ENCODE measurements around the gene MTHFR.

MTHFR gene

DNA sequence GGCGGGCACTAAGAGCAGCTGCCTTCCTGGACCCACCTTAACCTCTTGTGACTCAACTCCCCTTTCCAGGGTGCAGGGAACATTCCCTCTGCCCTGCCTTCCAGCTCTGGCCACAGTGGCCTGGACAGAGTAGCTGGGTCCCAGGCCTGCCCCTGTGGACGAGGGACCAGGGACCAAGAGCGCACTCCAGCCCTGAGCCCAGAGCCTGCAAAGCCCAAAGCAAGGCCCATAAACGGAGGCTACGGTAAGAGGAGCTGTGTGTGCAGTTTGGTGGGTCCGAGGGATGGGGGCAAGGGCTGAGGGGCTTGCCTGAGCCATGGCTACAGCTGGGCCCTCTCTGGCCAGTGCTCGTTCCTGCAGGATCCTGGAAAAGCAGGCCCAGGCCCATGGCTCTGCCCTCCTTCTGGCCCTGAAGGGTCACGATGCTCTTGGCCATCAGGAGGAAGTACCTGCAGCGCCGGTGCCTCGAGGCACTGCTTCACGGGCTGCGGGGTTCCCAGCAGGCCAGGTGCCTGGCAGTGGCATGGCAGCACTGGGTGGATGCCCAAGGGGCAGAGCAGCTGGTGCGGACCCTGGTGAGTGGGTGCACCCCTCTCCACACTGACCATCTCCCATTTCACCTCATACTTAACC lies 17.8 kb downstream of the MTHFR start:
- ATAC-seq, result no peak
- TF ChIP-seq ZFP3 (CRISPR knock-in tag; IDR thresholded peaks at IDR 0.05) (no peak), OSR1 (CRISPR knock-in tag; IDR thresholded peaks at IDR 0.05) (no peak), ZNF565 (CRISPR knock-in tag; conservative IDR thresholded peaks at IDR 0.05; ENCODE audit: low read depth) (no peak), ZNF70 (CRISPR knock-in tag; IDR thresholded peaks at IDR 0.05) (no peak), CSDC2 (CRISPR knock-in tag; IDR thresholded peaks at IDR 0.05) (no peak), GLIS3 (CRISPR knock-in tag; IDR thresholded peaks at IDR 0.05) (no peak), ZFP30 (CRISPR knock-in tag; IDR thresholded peaks at IDR 0.05) (no peak), ZNF8 (CRISPR knock-in tag; IDR thresholded peaks at IDR 0.05) (no peak), ESRRG (CRISPR knock-in tag; IDR thresholded peaks at IDR 0.05) (no peak), BACH2 (CRISPR knock-in tag; IDR thresholded peaks at IDR 0.05; ENCODE audit: borderline replicate concordance) (no peak), ZC3H10 (CRISPR knock-in tag; IDR thresholded peaks at IDR 0.05) (no peak), ARNTL (CRISPR knock-in tag; IDR thresholded peaks at IDR 0.05; ENCODE audit: borderline replicate concordance, low read depth) (no peak), TCF4 (CRISPR knock-in tag; IDR thresholded peaks at IDR 0.05; ENCODE audit: borderline replicate concordance) (no peak), SNAI2 (CRISPR knock-in tag; IDR thresholded peaks at IDR 0.05) (no peak)
- TF ChIP-seq, protein P1, sequence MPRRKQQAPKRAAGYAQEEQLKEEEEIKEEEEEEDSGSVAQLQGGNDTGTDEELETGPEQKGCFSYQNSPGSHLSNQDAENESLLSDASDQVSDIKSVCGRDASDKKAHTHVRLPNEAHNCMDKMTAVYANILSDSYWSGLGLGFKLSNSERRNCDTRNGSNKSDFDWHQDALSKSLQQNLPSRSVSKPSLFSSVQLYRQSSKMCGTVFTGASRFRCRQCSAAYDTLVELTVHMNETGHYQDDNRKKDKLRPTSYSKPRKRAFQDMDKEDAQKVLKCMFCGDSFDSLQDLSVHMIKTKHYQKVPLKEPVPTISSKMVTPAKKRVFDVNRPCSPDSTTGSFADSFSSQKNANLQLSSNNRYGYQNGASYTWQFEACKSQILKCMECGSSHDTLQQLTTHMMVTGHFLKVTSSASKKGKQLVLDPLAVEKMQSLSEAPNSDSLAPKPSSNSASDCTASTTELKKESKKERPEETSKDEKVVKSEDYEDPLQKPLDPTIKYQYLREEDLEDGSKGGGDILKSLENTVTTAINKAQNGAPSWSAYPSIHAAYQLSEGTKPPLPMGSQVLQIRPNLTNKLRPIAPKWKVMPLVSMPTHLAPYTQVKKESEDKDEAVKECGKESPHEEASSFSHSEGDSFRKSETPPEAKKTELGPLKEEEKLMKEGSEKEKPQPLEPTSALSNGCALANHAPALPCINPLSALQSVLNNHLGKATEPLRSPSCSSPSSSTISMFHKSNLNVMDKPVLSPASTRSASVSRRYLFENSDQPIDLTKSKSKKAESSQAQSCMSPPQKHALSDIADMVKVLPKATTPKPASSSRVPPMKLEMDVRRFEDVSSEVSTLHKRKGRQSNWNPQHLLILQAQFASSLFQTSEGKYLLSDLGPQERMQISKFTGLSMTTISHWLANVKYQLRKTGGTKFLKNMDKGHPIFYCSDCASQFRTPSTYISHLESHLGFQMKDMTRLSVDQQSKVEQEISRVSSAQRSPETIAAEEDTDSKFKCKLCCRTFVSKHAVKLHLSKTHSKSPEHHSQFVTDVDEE (CRISPR knock-in tag; IDR thresholded peaks at IDR 0.05), result no peak
- TF ChIP-seq, protein P2, sequence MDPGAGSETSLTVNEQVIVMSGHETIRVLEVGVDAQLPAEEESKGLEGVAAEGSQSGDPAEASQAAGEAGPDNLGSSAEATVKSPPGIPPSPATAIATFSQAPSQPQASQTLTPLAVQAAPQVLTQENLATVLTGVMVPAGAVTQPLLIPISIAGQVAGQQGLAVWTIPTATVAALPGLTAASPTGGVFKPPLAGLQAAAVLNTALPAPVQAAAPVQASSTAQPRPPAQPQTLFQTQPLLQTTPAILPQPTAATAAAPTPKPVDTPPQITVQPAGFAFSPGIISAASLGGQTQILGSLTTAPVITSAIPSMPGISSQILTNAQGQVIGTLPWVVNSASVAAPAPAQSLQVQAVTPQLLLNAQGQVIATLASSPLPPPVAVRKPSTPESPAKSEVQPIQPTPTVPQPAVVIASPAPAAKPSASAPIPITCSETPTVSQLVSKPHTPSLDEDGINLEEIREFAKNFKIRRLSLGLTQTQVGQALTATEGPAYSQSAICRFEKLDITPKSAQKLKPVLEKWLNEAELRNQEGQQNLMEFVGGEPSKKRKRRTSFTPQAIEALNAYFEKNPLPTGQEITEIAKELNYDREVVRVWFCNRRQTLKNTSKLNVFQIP (CRISPR knock-in tag; IDR thresholded peaks at IDR 0.05; ENCODE audit: borderline replicate concordance, low read depth), result no peak
- TF ChIP-seq, protein P3, sequence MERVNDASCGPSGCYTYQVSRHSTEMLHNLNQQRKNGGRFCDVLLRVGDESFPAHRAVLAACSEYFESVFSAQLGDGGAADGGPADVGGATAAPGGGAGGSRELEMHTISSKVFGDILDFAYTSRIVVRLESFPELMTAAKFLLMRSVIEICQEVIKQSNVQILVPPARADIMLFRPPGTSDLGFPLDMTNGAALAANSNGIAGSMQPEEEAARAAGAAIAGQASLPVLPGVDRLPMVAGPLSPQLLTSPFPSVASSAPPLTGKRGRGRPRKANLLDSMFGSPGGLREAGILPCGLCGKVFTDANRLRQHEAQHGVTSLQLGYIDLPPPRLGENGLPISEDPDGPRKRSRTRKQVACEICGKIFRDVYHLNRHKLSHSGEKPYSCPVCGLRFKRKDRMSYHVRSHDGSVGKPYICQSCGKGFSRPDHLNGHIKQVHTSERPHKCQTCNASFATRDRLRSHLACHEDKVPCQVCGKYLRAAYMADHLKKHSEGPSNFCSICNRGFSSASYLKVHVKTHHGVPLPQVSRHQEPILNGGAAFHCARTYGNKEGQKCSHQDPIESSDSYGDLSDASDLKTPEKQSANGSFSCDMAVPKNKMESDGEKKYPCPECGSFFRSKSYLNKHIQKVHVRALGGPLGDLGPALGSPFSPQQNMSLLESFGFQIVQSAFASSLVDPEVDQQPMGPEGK (CRISPR knock-in tag; IDR thresholded peaks at IDR 0.05; ENCODE audit: borderline replicate concordance), result no peak
- TF ChIP-seq, protein P4, sequence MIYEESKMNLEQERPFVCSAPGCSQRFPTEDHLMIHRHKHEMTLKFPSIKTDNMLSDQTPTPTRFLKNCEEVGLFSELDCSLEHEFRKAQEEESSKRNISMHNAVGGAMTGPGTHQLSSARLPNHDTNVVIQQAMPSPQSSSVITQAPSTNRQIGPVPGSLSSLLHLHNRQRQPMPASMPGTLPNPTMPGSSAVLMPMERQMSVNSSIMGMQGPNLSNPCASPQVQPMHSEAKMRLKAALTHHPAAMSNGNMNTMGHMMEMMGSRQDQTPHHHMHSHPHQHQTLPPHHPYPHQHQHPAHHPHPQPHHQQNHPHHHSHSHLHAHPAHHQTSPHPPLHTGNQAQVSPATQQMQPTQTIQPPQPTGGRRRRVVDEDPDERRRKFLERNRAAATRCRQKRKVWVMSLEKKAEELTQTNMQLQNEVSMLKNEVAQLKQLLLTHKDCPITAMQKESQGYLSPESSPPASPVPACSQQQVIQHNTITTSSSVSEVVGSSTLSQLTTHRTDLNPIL (CRISPR knock-in tag; IDR thresholded peaks at IDR 0.05; ENCODE audit: low read depth), result no peak

DNA sequence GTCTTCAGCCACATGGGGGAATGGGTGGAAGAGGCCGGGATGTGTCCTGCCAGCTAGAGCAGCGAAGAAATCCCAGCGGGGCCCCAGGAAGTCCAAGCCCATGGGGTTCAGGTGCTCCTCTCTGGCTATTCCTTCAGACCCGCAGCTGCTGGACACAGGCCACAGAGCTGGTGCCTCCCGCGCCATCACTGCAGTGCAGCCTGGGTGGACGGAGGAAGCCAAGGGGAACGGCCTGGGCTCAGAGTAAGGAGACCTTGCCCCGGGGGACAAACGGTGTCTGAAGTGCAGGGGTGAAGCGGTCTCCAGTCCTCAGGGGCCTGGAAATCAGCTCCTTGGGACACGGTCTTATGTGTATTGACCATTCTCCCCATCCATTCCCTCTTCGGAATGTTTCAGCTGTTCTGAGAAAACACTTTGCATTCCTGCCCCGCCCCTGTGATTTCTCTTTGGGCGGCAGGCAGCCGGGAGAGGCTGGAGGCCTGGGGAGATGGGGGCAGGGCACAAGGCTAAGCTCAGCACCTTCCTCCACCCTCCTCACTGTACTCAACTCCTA lies 18.4 kb downstream of the MTHFR start:
- ATAC-seq, result no peak; the same call in 1 of the 3 replicates
- TF ChIP-seq PPARA (CRISPR knock-in tag; IDR thresholded peaks at IDR 0.05; ENCODE audit: borderline replicate concordance), result no peak
- no peak for TF ChIP-seq GLIS3 (CRISPR knock-in tag; IDR thresholded peaks at IDR 0.05)
- no peak for TF ChIP-seq ZNF565 (CRISPR knock-in tag; conservative IDR thresholded peaks at IDR 0.05; ENCODE audit: low read depth)
- no peak for TF ChIP-seq SNAI2 (CRISPR knock-in tag; IDR thresholded peaks at IDR 0.05)
- no peak for TF ChIP-seq ZC3H10 (CRISPR knock-in tag; IDR thresholded peaks at IDR 0.05)
- TF ChIP-seq, protein P2 (CRISPR knock-in tag; IDR thresholded peaks at IDR 0.05; ENCODE audit: borderline replicate concordance, low read depth), result no peak
- no peak for TF ChIP-seq ZFP30 (CRISPR knock-in tag; IDR thresholded peaks at IDR 0.05)

DNA sequence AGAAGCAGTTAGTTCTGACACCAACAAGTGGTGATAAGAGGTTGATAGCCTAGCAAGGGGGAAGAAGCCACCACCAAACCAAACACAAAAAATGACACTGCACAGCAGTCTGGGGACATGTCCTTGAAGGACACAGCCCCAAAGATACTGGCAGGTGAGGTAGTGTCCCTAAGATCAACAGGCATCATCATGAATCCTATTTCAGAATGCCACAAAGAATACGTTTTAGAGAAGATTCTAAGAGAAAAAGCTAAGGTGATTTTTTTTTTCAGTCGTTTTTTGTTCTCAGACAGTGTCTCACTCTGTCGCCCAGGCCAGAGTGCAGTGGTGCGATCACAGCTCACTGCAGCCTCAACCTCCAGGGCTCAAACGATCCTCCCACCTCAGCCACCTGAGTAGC lies 19.6 kb downstream of the MTHFR start:
- TF ChIP-seq ZNF565 (CRISPR knock-in tag; conservative IDR thresholded peaks at IDR 0.05; ENCODE audit: low read depth), result no peak
- no peak for TF ChIP-seq ZNF8 (CRISPR knock-in tag; IDR thresholded peaks at IDR 0.05)
- no peak for ATAC-seq
